ENCODE measurements around the gene PALS2.
A peak's percentile ranks its signal among the peaks of the same experiment; 100 is the strongest.

The PALS2 gene

GRCh38 chr7:24572997-24573553, at the start of gene PALS2:
TSS of gene PALS2 (plus strand) at chr7:24573452. CDS start at chr7:24623668, 50,216 bp downstream.
- no peak for DNase-seq

GRCh38 chr7:24531255-24531654, 42.0 kb upstream of the PALS2 start:
- DNase-seq: no peak

- DNase-seq: no peak
Observed at GRCh38 chr7:24536682-24537081, 36.6 kb upstream of the PALS2 start.

- no peak for DNase-seq
Observed at GRCh38 chr7:24540956-24541355, 32.3 kb upstream of the PALS2 start.

- no peak for DNase-seq
Observed at GRCh38 chr7:24545215-24545614, 28.0 kb upstream of the PALS2 start.

GRCh38 chr7:24548390-24548789, 24.9 kb upstream of the PALS2 start:
- no peak for DNase-seq

- no peak for DNase-seq
Observed at GRCh38 chr7:24549991-24550390, 23.3 kb upstream of the PALS2 start.

- DNase-seq: no peak
Observed at GRCh38 chr7:24555184-24555583, 18.1 kb upstream of the PALS2 start.

GRCh38 chr7:24555719-24556118, 17.5 kb upstream of the PALS2 start:
- no peak for DNase-seq

- DNase-seq: no peak
Observed at GRCh38 chr7:24560772-24561171, 12.5 kb upstream of the PALS2 start.

GRCh38 chr7:24566274-24566673, 7.0 kb upstream of the PALS2 start:
- no peak for DNase-seq

GRCh38 chr7:24570983-24571382, 2.3 kb upstream of the PALS2 start:
- DNase-seq: no peak

GRCh38 chr7:24572016-24572392, 1.2 kb upstream of the PALS2 start:
- no peak for DNase-seq

GRCh38 chr7:24572393-24572996, 757 bp upstream of the PALS2 start:
- no peak for DNase-seq

GRCh38 chr7:24573554-24574338, 494 bp downstream of the PALS2 start:
- no peak for DNase-seq

- no peak for DNase-seq
Observed at GRCh38 chr7:24574386-24574785, 1.1 kb downstream of the PALS2 start.

GRCh38 chr7:24574950-24575349, 1.7 kb downstream of the PALS2 start:
- no peak for DNase-seq

GRCh38 chr7:24576171-24577025, 3.1 kb downstream of the PALS2 start:
- DNase-seq: peak; percentile 42

- no peak for DNase-seq
Observed at GRCh38 chr7:24578052-24578451, 4.8 kb downstream of the PALS2 start.

GRCh38 chr7:24580283-24580946, 7.2 kb downstream of the PALS2 start:
- no peak for DNase-seq

- DNase-seq: no peak
Observed at GRCh38 chr7:24582166-24582565, 8.9 kb downstream of the PALS2 start.

- DNase-seq: no peak
Observed at GRCh38 chr7:24587853-24588252, 14.6 kb downstream of the PALS2 start.

- no peak for DNase-seq
Observed at GRCh38 chr7:24591152-24591551, 17.9 kb downstream of the PALS2 start.

Data from NCI-H446 treated with DMSO at 0.1 percent for 48 hours (cell line).